Measurements from ENCODE around the gene PHACTR1. TPM values are rescaled to one million over a fixed set of nuclear protein-coding genes. Genes with fewer than 3 reads are reported as not detected.

PHACTR1 gene
- total RNA-seq, 1 donor from 2014 or later, result 50.7 TPM

GRCh38 chr6:13203145-13203544, 486.6 kb downstream of the PHACTR1 start:
- H3K9me3 Mint-ChIP-seq (ENCODE audit: unreplicated experiment), result peaks cover 2% of the 10 kb centered on the region
- no peak overlapping the region for H3K4me3 Mint-ChIP-seq (ENCODE audit: unreplicated experiment)
- TF ChIP-seq, protein P1, sequence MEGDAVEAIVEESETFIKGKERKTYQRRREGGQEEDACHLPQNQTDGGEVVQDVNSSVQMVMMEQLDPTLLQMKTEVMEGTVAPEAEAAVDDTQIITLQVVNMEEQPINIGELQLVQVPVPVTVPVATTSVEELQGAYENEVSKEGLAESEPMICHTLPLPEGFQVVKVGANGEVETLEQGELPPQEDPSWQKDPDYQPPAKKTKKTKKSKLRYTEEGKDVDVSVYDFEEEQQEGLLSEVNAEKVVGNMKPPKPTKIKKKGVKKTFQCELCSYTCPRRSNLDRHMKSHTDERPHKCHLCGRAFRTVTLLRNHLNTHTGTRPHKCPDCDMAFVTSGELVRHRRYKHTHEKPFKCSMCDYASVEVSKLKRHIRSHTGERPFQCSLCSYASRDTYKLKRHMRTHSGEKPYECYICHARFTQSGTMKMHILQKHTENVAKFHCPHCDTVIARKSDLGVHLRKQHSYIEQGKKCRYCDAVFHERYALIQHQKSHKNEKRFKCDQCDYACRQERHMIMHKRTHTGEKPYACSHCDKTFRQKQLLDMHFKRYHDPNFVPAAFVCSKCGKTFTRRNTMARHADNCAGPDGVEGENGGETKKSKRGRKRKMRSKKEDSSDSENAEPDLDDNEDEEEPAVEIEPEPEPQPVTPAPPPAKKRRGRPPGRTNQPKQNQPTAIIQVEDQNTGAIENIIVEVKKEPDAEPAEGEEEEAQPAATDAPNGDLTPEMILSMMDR (IDR thresholded peaks at IDR 0.05; ENCODE audit: partially characterized antibody, unreplicated experiment), result no peak
- peaks cover 1% of the 10 kb centered on the region for H3K27me3 Mint-ChIP-seq (ENCODE audit: unreplicated experiment)
- no peak for DNase-seq
- peaks cover 8% of the 10 kb centered on the region for H3K36me3 Mint-ChIP-seq (ENCODE audit: unreplicated experiment)
- H3K27ac Mint-ChIP-seq (ENCODE audit: unreplicated experiment), result no peak overlapping the region
- no peaks in the 10 kb centered on the region for H3K4me1 Mint-ChIP-seq (ENCODE audit: low read depth, unreplicated experiment)

DNA sequence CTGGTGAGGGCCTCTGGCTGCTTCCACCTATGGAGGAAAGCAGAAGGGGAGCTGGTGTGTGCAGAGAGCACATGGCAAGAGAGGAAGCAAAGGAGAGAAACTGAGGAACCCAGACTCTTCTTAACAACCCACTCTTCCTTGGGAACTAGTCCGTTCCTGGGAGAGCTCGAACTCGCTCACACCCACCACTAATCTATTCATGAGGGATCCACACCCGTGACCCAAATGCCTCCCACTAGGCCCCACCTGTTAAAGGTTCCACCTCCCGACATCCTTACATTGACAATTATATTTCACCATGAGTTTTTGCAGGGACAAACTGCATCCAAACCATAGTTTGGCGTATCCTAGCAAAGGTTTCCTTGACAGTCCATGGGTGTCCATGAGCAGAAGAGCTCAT, 488.5 kb downstream of the PHACTR1 start:
- Mint-ChIP-seq H3K4me1 (ENCODE audit: low read depth, unreplicated experiment) (no peaks in the 10 kb centered on the region), H3K27ac (ENCODE audit: unreplicated experiment) (no peak overlapping the region), H3K9me3 (ENCODE audit: unreplicated experiment) (peaks cover 2% of the 10 kb centered on the region), H3K36me3 (ENCODE audit: unreplicated experiment) (peaks cover 8% of the 10 kb centered on the region), H3K4me3 (ENCODE audit: unreplicated experiment) (no peak overlapping the region), H3K27me3 (ENCODE audit: unreplicated experiment) (peaks cover 1% of the 10 kb centered on the region)
- TF ChIP-seq, protein P1 (IDR thresholded peaks at IDR 0.05; ENCODE audit: partially characterized antibody, unreplicated experiment), result no peak
- no peak for DNase-seq

- no peaks in the 10 kb centered on the region for H3K4me1 Mint-ChIP-seq (ENCODE audit: low read depth, unreplicated experiment)
Measured at GRCh38 chr6:13212096-13212495, 495.5 kb downstream of the PHACTR1 start.

DNA sequence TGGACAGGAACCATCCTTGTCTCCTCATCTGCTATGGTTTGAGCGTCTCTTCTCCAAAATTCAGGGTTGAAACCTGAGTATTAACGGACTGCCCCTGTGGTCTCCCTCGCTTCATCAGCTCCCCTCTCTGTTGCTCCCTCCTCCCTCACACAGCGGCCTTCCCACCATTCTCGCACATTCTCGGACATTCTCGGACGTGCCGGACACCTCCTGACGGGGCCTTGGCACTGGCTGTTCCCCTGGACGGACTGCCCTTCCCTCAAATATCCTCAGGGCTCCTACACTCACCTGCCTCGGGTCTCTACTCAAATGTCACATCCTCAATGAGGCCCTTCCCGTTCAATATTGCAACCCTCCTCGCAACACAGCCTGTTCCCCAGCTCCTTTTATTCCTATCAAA, 496.0 kb downstream of the PHACTR1 start:
- no peak overlapping the region for H3K27ac Mint-ChIP-seq (ENCODE audit: unreplicated experiment)
- H3K4me3 Mint-ChIP-seq (ENCODE audit: unreplicated experiment), result no peak overlapping the region
- no peaks in the 10 kb centered on the region for H3K4me1 Mint-ChIP-seq (ENCODE audit: low read depth, unreplicated experiment)
- H3K27me3 Mint-ChIP-seq (ENCODE audit: unreplicated experiment), result no peaks in the 10 kb centered on the region
- TF ChIP-seq, protein P1 (IDR thresholded peaks at IDR 0.05; ENCODE audit: partially characterized antibody, unreplicated experiment), result no peak
- H3K9me3 Mint-ChIP-seq (ENCODE audit: unreplicated experiment), result no peaks in the 10 kb centered on the region
- DNase-seq, result no peak
- no peaks in the 10 kb centered on the region for H3K36me3 Mint-ChIP-seq (ENCODE audit: unreplicated experiment)

More at GRCh38 chr6:13212096-13212495, 495.5 kb downstream of the PHACTR1 start:
- Mint-ChIP-seq H3K4me3 (ENCODE audit: unreplicated experiment) (no peak overlapping the region), H3K27me3 (ENCODE audit: unreplicated experiment) (no peaks in the 10 kb centered on the region), H3K9me3 (ENCODE audit: unreplicated experiment) (no peaks in the 10 kb centered on the region), H3K36me3 (ENCODE audit: unreplicated experiment) (no peaks in the 10 kb centered on the region), H3K27ac (ENCODE audit: unreplicated experiment) (no peak overlapping the region)
- DNase-seq, result no peak
- TF ChIP-seq, protein P1 (IDR thresholded peaks at IDR 0.05; ENCODE audit: partially characterized antibody, unreplicated experiment), result no peak

- H3K27me3 Mint-ChIP-seq (ENCODE audit: unreplicated experiment), result no peaks in the 10 kb centered on the region
- no peak overlapping the region for H3K27ac Mint-ChIP-seq (ENCODE audit: unreplicated experiment)
- no peaks in the 10 kb centered on the region for H3K4me1 Mint-ChIP-seq (ENCODE audit: low read depth, unreplicated experiment)
- no peak for DNase-seq
- H3K36me3 Mint-ChIP-seq (ENCODE audit: unreplicated experiment), result no peaks in the 10 kb centered on the region
- H3K4me3 Mint-ChIP-seq (ENCODE audit: unreplicated experiment), result no peak overlapping the region
- TF ChIP-seq, protein P1 (IDR thresholded peaks at IDR 0.05; ENCODE audit: partially characterized antibody, unreplicated experiment), result no peak
- H3K9me3 Mint-ChIP-seq (ENCODE audit: unreplicated experiment), result no peaks in the 10 kb centered on the region
Measured at GRCh38 chr6:13215390-13215789, 498.8 kb downstream of the PHACTR1 start.

All from glutamatergic neuron (in vitro differentiated cells).